Measurements from ENCODE around the gene WDR41.

- no peak for TF ChIP-seq EMX1 (CRISPR knock-in tag; IDR thresholded peaks at IDR 0.05)
- no peak for TF ChIP-seq ATF3 (CRISPR knock-in tag; conservative IDR thresholded peaks at IDR 0.05)
- TF ChIP-seq, protein P1, sequence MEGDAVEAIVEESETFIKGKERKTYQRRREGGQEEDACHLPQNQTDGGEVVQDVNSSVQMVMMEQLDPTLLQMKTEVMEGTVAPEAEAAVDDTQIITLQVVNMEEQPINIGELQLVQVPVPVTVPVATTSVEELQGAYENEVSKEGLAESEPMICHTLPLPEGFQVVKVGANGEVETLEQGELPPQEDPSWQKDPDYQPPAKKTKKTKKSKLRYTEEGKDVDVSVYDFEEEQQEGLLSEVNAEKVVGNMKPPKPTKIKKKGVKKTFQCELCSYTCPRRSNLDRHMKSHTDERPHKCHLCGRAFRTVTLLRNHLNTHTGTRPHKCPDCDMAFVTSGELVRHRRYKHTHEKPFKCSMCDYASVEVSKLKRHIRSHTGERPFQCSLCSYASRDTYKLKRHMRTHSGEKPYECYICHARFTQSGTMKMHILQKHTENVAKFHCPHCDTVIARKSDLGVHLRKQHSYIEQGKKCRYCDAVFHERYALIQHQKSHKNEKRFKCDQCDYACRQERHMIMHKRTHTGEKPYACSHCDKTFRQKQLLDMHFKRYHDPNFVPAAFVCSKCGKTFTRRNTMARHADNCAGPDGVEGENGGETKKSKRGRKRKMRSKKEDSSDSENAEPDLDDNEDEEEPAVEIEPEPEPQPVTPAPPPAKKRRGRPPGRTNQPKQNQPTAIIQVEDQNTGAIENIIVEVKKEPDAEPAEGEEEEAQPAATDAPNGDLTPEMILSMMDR (IDR thresholded peaks at IDR 0.05) = no peak
- TF ChIP-seq SP1 (CRISPR knock-in tag; conservative IDR thresholded peaks at IDR 0.05) = no peak
- no peak for TF ChIP-seq ZNF121 (CRISPR knock-in tag; IDR thresholded peaks at IDR 0.05)
- no peak for TF ChIP-seq ZNF138 (CRISPR knock-in tag; conservative IDR thresholded peaks at IDR 0.05)
- no peak for TF ChIP-seq KAT7 (CRISPR knock-in tag; IDR thresholded peaks at IDR 0.05; ENCODE audit: borderline replicate concordance)
- TF ChIP-seq ZBTB43 (CRISPR knock-in tag; IDR thresholded peaks at IDR 0.05) = no peak
- no peak for TF ChIP-seq IRF2 (CRISPR knock-in tag; IDR thresholded peaks at IDR 0.05; ENCODE audit: borderline replicate concordance, low read depth)
- no peak for TF ChIP-seq PRDM15 (CRISPR knock-in tag; IDR thresholded peaks at IDR 0.05)
- no peak for TF ChIP-seq JUN (CRISPR knock-in tag; IDR thresholded peaks at IDR 0.05)
Measured at GRCh38 chr5:77391240-77391765, 100.8 kb downstream of the WDR41 start.
